Naive thymus-derived CD4-positive, alpha-beta T cell (primary cell): ENCODE data around the gene SNX19. TPM values are rescaled to one million over a fixed set of nuclear protein-coding genes. Genes with fewer than 3 reads are reported as not detected.

Source experiments
- ATAC-seq: fragments of 150-1000 bp; cut with Tn5 transposase; 2 replicates; pipeline ENCODE4 v1.10.0; 2021; ENCODE audit warnings: mild to moderate bottlenecking, moderate library complexity
- CTCF ChIA-PET: fragments of 350-600 bp; sonication (Branson Sonifier 250); formaldehyde crosslinking; loops from one replicate; lab custom pipeline; 2021; ENCODE audit warnings: antibody characterized with exemption; lab: Charles Lee
- POLR2A ChIA-PET: fragments of 350-600 bp; sonication (Branson Sonifier 250); formaldehyde crosslinking; loops from one replicate; lab custom pipeline; 2021; ENCODE audit warnings: antibody characterized with exemption, inconsistent platforms; lab: Charles Lee
- DNase-seq, 9 donors: peaks; one replicate each; pipeline versions ENCODE4 v3.0.0 to v3.0.0-alpha.2; 2020 to 2022; ENCODE audit warnings: mixed read lengths in 1 of 9
- H3K27ac ChIP-seq: one replicate; pipeline ENCODE4 v1.7.0; 2013; ENCODE audit warnings: mild to moderate bottlenecking, low read depth, low read length, moderate library complexity
- H3K27me3 ChIP-seq, 2 donors: one replicate each; pipeline ENCODE4 v1.7.0; 2013; ENCODE audit warnings: low read length in 2 of 2, mild to moderate bottlenecking in 2 of 2, moderate library complexity in 2 of 2; ENCODE audit not compliant: control insufficient read depth in 2 of 2, insufficient read depth in 2 of 2
- H3K36me3 ChIP-seq, 3 experiments: 1 replicate in 2 of 3; 2 replicates in 1 of 3; pipeline ENCODE4 v1.7.0; 2013; ENCODE audit warnings: low read length in 3 of 3, mild to moderate bottlenecking in 3 of 3, moderate library complexity in 1 of 3; ENCODE audit not compliant: insufficient read depth in 3 of 3, control insufficient read depth in 2 of 3
- H3K4me1 ChIP-seq, 2 donors: one replicate each; pipeline ENCODE4 v1.7.0; 2013; ENCODE audit warnings: low read length in 2 of 2, mild to moderate bottlenecking in 2 of 2, moderate library complexity in 1 of 2; ENCODE audit not compliant: control insufficient read depth in 2 of 2, insufficient read depth in 2 of 2
- H3K4me3 ChIP-seq: 2 replicates; pipeline ENCODE4 v1.7.0; 2013; ENCODE audit warnings: mild to moderate bottlenecking, low read length
- H3K9me3 ChIP-seq, 3 experiments: 1 replicate in 2 of 3; 2 replicates in 1 of 3; pipeline ENCODE4 v1.7.0; 2013; ENCODE audit warnings: low read length in 3 of 3; ENCODE audit not compliant: control insufficient read depth in 2 of 3
- H3K27ac Mint-ChIP-seq, 9 donors: one replicate each; pipeline ENCODE4 v1.8.0; 2020 to 2022; ENCODE audit warnings: mixed read lengths in 9 of 9, mild to moderate bottlenecking in 8 of 9, moderate library complexity in 5 of 9, inconsistent platforms in 2 of 9
- H3K27me3 Mint-ChIP-seq, 5 donors: one replicate each; pipeline ENCODE4 v1.8.0; 2021 to 2022; ENCODE audit warnings: mixed read lengths in 5 of 5, mild to moderate bottlenecking in 1 of 5
- H3K36me3 Mint-ChIP-seq, 5 donors: one replicate each; pipeline ENCODE4 v1.8.0; 2020 to 2022; ENCODE audit warnings: mixed read lengths in 5 of 5, mild to moderate bottlenecking in 3 of 5, inconsistent platforms in 1 of 5
- H3K4me1 Mint-ChIP-seq, 7 donors: one replicate each; pipeline ENCODE4 v1.8.0; 2020 to 2022; ENCODE audit warnings: mixed read lengths in 7 of 7, mild to moderate bottlenecking in 3 of 7, inconsistent platforms in 1 of 7
- H3K4me3 Mint-ChIP-seq, 10 donors: one replicate each; pipeline ENCODE4 v1.8.0; 2020 to 2022; ENCODE audit warnings: mild to moderate bottlenecking in 10 of 10, mixed read lengths in 10 of 10, moderate library complexity in 6 of 10, inconsistent platforms in 2 of 10
- H3K9me3 Mint-ChIP-seq, 11 donors: one replicate each; pipeline ENCODE4 v1.8.0; 2020 to 2022; ENCODE audit warnings: mixed read lengths in 11 of 11, mild to moderate bottlenecking in 4 of 11, inconsistent platforms in 1 of 11, moderate library complexity in 1 of 11
- intact Hi-C, 2 donors: fragments of 100-400 bp; cut with micrococcal nuclease; formaldehyde crosslinking; loops; one replicate each; pipeline ENCODE4 v1.15.1; 2023
- polyA plus RNA-seq, 2 donors: library from polyadenylated mRNA; unstranded; fragments of 300-500 nt; fragmentation: Illumina TruSeq; gene quantifications; one replicate each; pipeline ENCODE4 v1.2.3, GENCODE V29; 2021
- total RNA-seq, 6 experiments: library from RNA in 5 of 6; stranded (reverse) in 5 of 6; gene quantifications; 1 replicate in 5 of 6; 2 replicates in 1 of 6; pipeline ENCODE4 v1.2.3 and lab custom pipeline; 2021 to 2026

The SNX19 gene
- total and polyA plus RNA-seq, 7 experiments from 2014 or later: 24.8 to 101 (median 56.6) TPM

DNA sequence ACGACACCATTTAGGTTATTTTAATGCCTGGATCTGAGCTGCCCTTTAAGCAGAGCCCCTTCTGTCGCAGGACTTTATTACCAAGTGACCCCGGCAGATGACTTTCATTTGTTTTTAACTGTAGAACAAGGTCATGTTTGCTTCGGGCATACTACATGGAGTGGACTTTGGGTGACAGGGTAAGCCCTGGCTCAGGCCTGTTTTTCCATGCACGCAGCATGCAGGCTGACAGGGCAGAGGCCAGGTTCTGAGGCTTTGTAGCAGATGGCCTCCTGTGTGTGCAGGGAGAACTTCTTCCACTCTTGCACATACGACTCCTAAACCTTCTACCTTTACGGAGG, 50.5 kb downstream of the SNX19 start:
- Histone ChIP-seq H3K36me3 (peaks cover 0 to 6% (median 0%) of the 10 kb centered on the region in 3 experiments), H3K27ac (no peak overlapping the region), H3K27me3 (no peaks in the 10 kb centered on the region), H3K4me1 (no peaks in the 10 kb centered on the region), H3K9me3 (no peaks in the 10 kb centered on the region), H3K4me3 (no peak overlapping the region)
- DNase-seq (no peak), ATAC-seq (no peak)
- H3K27me3 Mint-ChIP-seq: no peaks in the 10 kb centered on the region
- peak overlapping the region in 1 of 9 donors; percentile 40 for H3K27ac Mint-ChIP-seq
- ChIA-PET CTCF (no interaction called here), POLR2A (no interaction called here)
- H3K36me3 Mint-ChIP-seq: peaks cover 0 to 3% (median 0%) of the 10 kb centered on the region in 5 donors
- no peaks in the 10 kb centered on the region for H3K9me3 Mint-ChIP-seq
- peaks cover 0 to 7% (median 6%) of the 10 kb centered on the region in 7 donors for H3K4me1 Mint-ChIP-seq
- intact Hi-C loops: no loop called here
- H3K4me3 Mint-ChIP-seq: no peak overlapping the region

DNA sequence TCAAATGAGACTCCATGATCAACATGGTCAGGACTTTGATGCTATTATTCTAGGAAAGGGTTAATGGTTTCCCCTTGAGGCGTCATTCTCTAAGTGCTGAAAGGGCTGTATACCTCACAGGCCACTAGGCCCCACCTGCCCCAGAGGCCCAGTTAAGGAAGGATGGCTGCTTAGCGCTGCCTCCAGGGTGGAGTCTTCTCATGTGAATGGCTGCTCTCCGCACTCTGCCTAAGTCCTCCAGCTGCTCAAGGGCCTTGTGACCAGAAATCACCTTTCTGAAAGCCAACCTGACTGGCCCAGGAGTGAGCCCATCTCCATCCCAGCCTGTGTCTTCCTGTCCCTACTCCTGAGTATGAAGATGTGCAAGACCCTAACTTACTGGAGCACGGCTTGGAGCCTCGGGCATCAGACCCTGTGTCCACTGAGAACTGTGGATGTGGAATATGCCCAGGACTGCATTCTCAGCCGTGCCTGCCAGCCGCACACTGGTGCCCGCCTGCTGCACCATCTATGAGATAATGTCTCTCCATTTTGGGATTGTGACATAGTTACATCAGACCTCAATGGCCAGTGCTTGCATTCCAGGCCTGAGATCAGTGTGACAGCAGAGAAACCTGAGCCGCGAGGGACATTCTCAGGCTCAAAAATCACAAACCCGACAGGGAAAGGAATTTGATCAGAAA, 51.0 kb downstream of the SNX19 start:
- H3K36me3 ChIP-seq: peaks cover 0 to 3% (median 0%) of the 10 kb centered on the region in 3 experiments
- H3K4me3 ChIP-seq: no peak overlapping the region
- Mint-ChIP-seq H3K27ac (no peak overlapping the region), H3K4me1 (peaks cover 0 to 7% (median 6%) of the 10 kb centered on the region in 7 donors), H3K4me3 (no peak overlapping the region), H3K36me3 (peaks cover 0 to 3% (median 0%) of the 10 kb centered on the region in 5 donors), H3K9me3 (no peaks in the 10 kb centered on the region), H3K27me3 (no peaks in the 10 kb centered on the region)
- no peak for DNase-seq
- intact Hi-C loops: no loop called here
- H3K9me3 ChIP-seq: no peaks in the 10 kb centered on the region
- no peaks in the 10 kb centered on the region for H3K27me3 ChIP-seq
- no peak for ATAC-seq
- H3K27ac ChIP-seq: no peak overlapping the region
- POLR2A ChIA-PET: no interaction called here
- CTCF ChIA-PET: no interaction called here
- H3K4me1 ChIP-seq: no peaks in the 10 kb centered on the region

DNA sequence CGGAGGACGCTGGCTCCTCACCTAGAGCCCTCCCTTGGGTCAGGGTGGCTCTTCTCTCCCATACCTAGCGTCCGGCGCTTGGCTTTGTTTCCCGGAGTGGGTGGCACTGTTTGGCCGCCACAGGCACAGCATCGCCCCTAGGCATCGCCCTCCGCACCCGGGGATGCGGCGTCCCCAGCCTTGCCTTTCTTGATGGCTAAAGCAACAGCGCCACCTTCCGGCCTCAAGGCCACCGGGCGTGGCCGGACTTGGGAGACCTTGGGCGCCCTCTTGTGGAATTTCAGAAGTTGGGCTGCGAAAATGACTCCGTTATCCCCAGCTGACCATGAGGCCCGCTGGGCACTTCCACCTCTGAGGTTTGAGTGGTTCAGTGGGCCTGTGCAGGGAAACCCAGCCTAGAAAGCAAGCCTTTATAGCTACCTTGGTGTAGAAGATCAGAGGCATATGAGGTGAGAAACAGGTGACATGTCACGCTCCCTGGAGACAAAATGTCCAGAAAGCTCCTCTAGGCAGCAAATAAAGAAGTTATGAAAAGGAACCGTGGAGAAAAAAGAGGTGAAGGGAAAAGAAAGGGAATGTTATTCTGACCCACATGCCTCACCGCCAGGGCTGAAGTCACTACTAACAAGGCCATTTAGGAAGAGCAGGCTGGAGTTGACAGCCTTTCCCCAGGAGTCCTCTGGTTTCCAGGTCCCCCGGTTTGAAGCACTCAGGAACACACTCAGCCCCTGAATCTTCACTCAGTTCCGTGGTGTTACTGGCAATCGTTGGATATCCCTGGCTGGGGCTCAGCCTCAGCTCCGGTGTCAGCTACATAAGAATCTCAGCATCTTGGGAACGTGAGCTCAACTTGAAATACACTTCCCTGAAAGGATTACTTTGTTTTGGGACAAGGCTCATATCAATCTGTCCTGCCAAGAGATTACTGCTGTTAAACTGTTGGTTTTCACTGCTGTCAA, 54.1 kb downstream of the SNX19 start:
- Histone ChIP-seq H3K36me3 (no peaks in the 10 kb centered on the region), H3K4me3 (no peak overlapping the region), H3K4me1 (no peaks in the 10 kb centered on the region), H3K27ac (no peak overlapping the region), H3K9me3 (no peaks in the 10 kb centered on the region), H3K27me3 (no peaks in the 10 kb centered on the region)
- Mint-ChIP-seq H3K36me3 (peaks cover 0 to 3% (median 0%) of the 10 kb centered on the region in 5 donors), H3K9me3 (peaks cover 0 to under 1% (median 0%) of the 10 kb centered on the region in 11 donors), H3K27ac (peak overlapping the region in 3 of 9 donors; percentile 26 to 72 (median 32)), H3K4me3 (peak overlapping the region in 1 of 10 donors; percentile 10), H3K27me3 (peaks cover 0 to 5% (median 1%) of the 10 kb centered on the region in 5 donors), H3K4me1 (peaks cover 0 to 7% (median 6%) of the 10 kb centered on the region in 7 donors)
- intact Hi-C loops: loop anchor here (1.0 to 5.0 kb wide), 5 partner anchors 55 to 649 kb away; partner anchors contain the start of gene SNX19 (in 2 of the 2)
- DNase-seq (peak; percentile 71 to 87 (median 82)), ATAC-seq (peak; percentile 95)
- CTCF ChIA-PET: interaction anchor here (0.6 to 5.8 kb wide), 13 partner anchors 8 to 1868 kb away, joined by 3 to 59 read pairs (median 4); partner anchors contain the start of gene SNX19
- POLR2A ChIA-PET: interaction anchor here (1.0 kb wide), 1 partner anchor 427 kb away, joined by 3 read pairs; no protein-coding TSS in a partner anchor

DNA sequence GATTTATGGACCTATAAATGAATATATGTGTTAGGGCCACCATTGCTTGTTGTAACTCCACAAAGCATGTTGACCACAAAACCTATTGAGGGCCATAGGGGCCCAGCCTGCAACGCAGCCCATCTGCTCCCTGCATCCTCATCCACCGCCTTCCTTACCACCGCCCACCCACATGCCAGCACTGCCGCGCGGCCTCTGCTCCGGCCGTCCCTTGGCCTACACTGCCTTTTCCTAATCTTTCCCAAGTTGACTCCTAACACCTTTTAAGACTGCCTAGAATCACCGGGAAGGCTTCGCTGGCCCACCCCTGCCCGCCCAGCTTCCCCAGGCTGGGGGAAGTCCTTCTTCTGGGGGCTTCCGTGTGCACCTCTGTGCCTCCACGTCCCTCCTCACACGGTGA, 55.0 kb downstream of the SNX19 start:
- POLR2A ChIA-PET: no interaction called here
- no peaks in the 10 kb centered on the region for H3K4me1 ChIP-seq
- H3K27ac ChIP-seq: no peak overlapping the region
- H3K9me3 Mint-ChIP-seq: peaks cover 0 to 4% (median 0%) of the 10 kb centered on the region in 11 donors
- ATAC-seq (no peak), DNase-seq (no peak)
- H3K9me3 ChIP-seq: no peaks in the 10 kb centered on the region
- H3K36me3 ChIP-seq: no peaks in the 10 kb centered on the region
- H3K27ac Mint-ChIP-seq: no peak overlapping the region
- no peaks in the 10 kb centered on the region for H3K27me3 ChIP-seq
- no peak overlapping the region for H3K4me3 ChIP-seq
- peaks cover 0 to 7% (median 6%) of the 10 kb centered on the region in 7 donors for H3K4me1 Mint-ChIP-seq
- peaks cover 6 to 10% (median 7%) of the 10 kb centered on the region in 5 donors for H3K27me3 Mint-ChIP-seq
- CTCF ChIA-PET: interaction anchor here (0.6 to 5.8 kb wide), 5 partner anchors 10 to 1868 kb away, joined by 4 to 59 read pairs (median 8); no protein-coding TSS in a partner anchor
- intact Hi-C loops: loop anchor here in 1 of 2 donors (5.0 kb wide), 1 partner anchor 56 kb away; the partner anchor contains the start of gene SNX19
- peaks cover 0 to 3% (median 0%) of the 10 kb centered on the region in 5 donors for H3K36me3 Mint-ChIP-seq
- H3K4me3 Mint-ChIP-seq: no peak overlapping the region

DNA sequence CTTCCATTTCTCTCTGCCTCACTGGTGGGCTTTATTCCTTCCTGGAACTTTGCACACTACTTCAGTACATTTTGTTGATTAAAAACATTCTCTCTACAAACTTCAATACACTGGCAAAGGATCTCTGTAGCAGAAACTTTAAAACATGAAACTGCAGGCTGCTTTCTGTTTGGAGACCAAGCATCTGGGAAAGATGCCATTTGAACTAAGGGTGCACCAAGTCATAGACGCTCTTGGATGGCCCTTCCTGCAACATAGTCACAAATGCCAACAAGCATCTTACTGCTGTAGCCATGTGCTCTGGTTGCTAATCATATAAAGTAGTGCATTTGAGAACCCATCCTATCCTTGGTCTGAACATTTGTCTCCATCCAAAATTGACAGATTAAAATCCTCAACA, 56.4 kb downstream of the SNX19 start:
- ChIA-PET POLR2A (no interaction called here), CTCF (interaction anchor here (0.6 to 5.8 kb wide), 8 partner anchors 8 to 1206 kb away, joined by 3 to 59 read pairs (median 3); no protein-coding TSS in a partner anchor)
- H3K27ac Mint-ChIP-seq: no peak overlapping the region

DNA sequence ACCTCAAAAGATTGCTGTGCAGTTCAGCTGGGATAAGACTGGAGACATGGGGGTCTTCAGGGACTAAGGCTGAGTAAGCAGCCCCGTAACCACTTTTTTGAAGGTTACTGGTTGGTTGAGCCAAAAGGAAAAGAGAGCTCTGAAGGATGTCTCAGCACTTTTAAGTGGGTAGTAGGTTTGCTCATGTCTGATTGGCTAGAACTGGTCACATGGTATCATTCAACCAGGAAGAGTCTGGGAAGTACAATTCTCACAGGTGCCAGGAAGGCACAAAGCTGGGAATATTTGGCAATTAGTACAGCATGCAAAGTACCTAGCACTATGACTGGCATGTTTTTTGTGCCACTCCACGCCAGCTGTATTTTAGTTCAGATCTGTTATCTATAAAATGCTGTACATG, 58.1 kb downstream of the SNX19 start:
- Histone ChIP-seq H3K27me3 (no peaks in the 10 kb centered on the region), H3K27ac (no peak overlapping the region), H3K36me3 (no peaks in the 10 kb centered on the region), H3K4me1 (no peaks in the 10 kb centered on the region), H3K4me3 (no peak overlapping the region), H3K9me3 (no peaks in the 10 kb centered on the region)
- Mint-ChIP-seq H3K36me3 (no peaks in the 10 kb centered on the region), H3K4me3 (no peak overlapping the region), H3K4me1 (peaks cover 0 to 7% (median 6%) of the 10 kb centered on the region in 7 donors), H3K27ac (no peak overlapping the region), H3K27me3 (peaks cover 13 to 22% (median 16%) of the 10 kb centered on the region in 5 donors), H3K9me3 (peaks cover 0 to 4% (median 0%) of the 10 kb centered on the region in 11 donors)
- CTCF ChIA-PET: interaction anchor here (1.5 kb wide), 1 partner anchor 646 kb away, joined by 4 read pairs; no protein-coding TSS in a partner anchor
- no peak for ATAC-seq
- intact Hi-C loops: no loop called here
- POLR2A ChIA-PET: interaction anchor here (0.7 kb wide), 1 partner anchor 416 kb away, joined by 3 read pairs; no protein-coding TSS in a partner anchor
- no peak for DNase-seq

More for the DNA sequence above, 56.4 kb downstream of the SNX19 start:
- DNase-seq: no peak
- Histone ChIP-seq H3K36me3 (no peaks in the 10 kb centered on the region), H3K4me3 (no peak overlapping the region), H3K27ac (no peak overlapping the region), H3K27me3 (no peaks in the 10 kb centered on the region), H3K4me1 (no peaks in the 10 kb centered on the region), H3K9me3 (no peaks in the 10 kb centered on the region)
- no peak for ATAC-seq
- Mint-ChIP-seq H3K9me3 (peaks cover 0 to 4% (median 0%) of the 10 kb centered on the region in 11 donors), H3K27me3 (peaks cover 10 to 22% (median 13%) of the 10 kb centered on the region in 5 donors), H3K36me3 (peaks cover 0 to 3% (median 0%) of the 10 kb centered on the region in 5 donors), H3K4me1 (peaks cover 0 to 7% (median 6%) of the 10 kb centered on the region in 7 donors), H3K4me3 (no peak overlapping the region)
- intact Hi-C loops: loop anchor here in 1 of 2 donors (5.0 kb wide), 1 partner anchor 57 kb away; the partner anchor contains the start of gene SNX19
